ENCODE measurements around the gene ARMC9.
"Not testable (repeated sequence)": the region's sequence is repeated elsewhere in the genome, so short reads cannot be mapped to it uniquely, and the experiment has no call there.

Gene ARMC9

GRCh38 chr2:231298091-231298490 lies 99.7 kb downstream of the ARMC9 start:
- no peak overlapping the region for H3K4me3 ChIP-seq
- H3K27ac ChIP-seq: no peak overlapping the region
- DNase-seq (ENCODE audit: low spot score): no peak
- TF ChIP-seq, protein P1, sequence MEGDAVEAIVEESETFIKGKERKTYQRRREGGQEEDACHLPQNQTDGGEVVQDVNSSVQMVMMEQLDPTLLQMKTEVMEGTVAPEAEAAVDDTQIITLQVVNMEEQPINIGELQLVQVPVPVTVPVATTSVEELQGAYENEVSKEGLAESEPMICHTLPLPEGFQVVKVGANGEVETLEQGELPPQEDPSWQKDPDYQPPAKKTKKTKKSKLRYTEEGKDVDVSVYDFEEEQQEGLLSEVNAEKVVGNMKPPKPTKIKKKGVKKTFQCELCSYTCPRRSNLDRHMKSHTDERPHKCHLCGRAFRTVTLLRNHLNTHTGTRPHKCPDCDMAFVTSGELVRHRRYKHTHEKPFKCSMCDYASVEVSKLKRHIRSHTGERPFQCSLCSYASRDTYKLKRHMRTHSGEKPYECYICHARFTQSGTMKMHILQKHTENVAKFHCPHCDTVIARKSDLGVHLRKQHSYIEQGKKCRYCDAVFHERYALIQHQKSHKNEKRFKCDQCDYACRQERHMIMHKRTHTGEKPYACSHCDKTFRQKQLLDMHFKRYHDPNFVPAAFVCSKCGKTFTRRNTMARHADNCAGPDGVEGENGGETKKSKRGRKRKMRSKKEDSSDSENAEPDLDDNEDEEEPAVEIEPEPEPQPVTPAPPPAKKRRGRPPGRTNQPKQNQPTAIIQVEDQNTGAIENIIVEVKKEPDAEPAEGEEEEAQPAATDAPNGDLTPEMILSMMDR (IDR thresholded peaks at IDR 0.05): no peak

DNA sequence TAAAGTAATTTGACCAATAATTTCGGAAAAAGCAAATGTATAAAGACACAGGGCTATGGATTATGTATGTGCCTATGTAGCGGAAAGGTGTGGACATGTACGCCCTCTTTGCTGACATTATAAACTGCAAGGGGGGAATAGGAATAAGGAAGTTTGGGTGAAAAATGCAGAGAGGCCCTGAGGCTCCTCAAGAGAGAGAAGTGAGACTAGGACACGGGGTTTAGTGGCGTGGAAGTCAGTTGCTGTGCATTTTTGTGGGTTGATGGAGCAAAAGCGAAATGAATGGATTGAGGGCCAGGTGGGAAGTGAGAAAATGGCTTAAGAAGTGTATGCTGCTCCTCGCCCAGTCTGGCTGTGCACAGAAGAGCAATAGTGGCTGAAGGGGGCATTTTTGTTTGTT lies 100.8 kb downstream of the ARMC9 start:
- TF ChIP-seq, protein P1 (IDR thresholded peaks at IDR 0.05): no peak
- DNase-seq (ENCODE audit: low spot score): no peak
- Histone ChIP-seq H3K27ac (no peak overlapping the region), H3K4me3 (no peak overlapping the region)

DNA sequence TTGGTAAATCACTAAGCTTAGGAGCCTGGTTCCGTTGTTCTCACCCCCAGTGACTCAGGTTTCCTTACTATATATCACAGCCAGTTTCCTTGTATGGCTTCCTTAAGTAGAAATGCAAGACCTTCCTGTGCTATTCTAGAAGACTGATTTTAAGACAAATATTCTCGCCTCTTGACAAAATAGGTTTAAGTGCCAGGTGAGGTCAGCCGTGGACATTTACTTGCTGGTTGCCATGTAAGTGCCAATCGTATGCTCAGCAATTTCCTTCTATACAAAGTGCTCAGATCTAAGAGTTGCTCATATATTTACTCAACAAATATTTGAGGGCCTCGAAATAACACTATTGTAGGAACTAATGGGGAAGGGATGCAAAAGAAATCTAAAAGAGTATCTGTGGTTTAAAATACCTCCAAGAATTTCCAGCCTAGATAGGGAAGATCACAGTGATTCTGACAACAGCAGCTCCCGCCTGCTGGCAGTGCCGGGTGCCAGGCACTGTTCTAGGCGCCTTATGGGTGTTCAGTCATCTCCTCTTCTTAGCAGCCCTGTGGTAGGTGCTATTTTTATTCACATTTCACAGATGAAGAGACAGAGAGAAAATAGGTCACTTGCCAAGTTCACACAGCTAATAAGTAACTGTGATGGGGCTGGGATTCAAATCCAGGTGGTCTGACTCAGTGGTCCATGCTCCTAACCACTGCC lies 101.7 kb downstream of the ARMC9 start:
- H3K27ac ChIP-seq: no peak overlapping the region
- TF ChIP-seq, protein P1 (IDR thresholded peaks at IDR 0.05): no peak
- DNase-seq (ENCODE audit: low spot score): no peak

DNA sequence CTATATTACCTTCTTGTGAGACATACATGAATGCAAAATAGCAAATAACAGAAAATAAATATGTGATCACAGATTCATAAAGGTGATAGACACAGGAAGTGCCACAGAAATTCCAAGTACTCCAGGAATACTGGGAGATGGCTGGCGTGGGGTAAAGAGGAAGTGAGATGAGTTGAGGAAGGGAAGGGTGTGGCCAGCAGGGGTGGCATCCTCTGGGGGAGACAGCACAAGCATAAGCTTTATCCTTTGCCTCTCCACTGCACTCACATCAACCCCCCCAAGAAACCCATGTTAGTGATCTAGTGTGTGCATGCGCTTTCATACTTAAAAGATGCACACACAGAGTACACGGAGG lies 102.3 kb downstream of the ARMC9 start:
- no peak for DNase-seq (ENCODE audit: low spot score)
- TF ChIP-seq, protein P1 (IDR thresholded peaks at IDR 0.05): no peak
- H3K27ac ChIP-seq: no peak overlapping the region

More for the DNA sequence above, 101.7 kb downstream of the ARMC9 start:
- H3K4me3 ChIP-seq: no peak overlapping the region

GRCh38 chr2:231304259-231304658 lies 105.8 kb downstream of the ARMC9 start:
- not testable (repeated sequence) for H3K4me3 ChIP-seq; H3K27ac ChIP-seq; DNase-seq (ENCODE audit: low spot score)

More for the DNA sequence above, 102.3 kb downstream of the ARMC9 start:
- no peak overlapping the region for H3K4me3 ChIP-seq

- TF ChIP-seq, protein P1 (IDR thresholded peaks at IDR 0.05): no peak
- no peak overlapping the region for H3K4me3 ChIP-seq
These were observed 106.8 kb downstream of the ARMC9 start for GRCh38 chr2:231305221-231305620.

GRCh38 chr2:231306791-231307393 lies 108.5 kb downstream of the ARMC9 start:
- Histone ChIP-seq H3K27ac (no peak overlapping the region), H3K4me3 (no peak overlapping the region)
- DNase-seq (ENCODE audit: low spot score): no peak
- TF ChIP-seq, protein P1 (IDR thresholded peaks at IDR 0.05): no peak

More at GRCh38 chr2:231305221-231305620, 106.8 kb downstream of the ARMC9 start:
- no peak overlapping the region for H3K27ac ChIP-seq
- no peak for DNase-seq (ENCODE audit: low spot score)

Data from coronary artery (tissue), 2 donors.